BLaER1 (cell line): ENCODE results near the gene SPEG.

Experiments used
- H3K27ac ChIP-seq: shearing (Covaris generic); formaldehyde crosslinking; 2 replicates; pipeline ENCODE4 v1.8.1; 2022
- H3K27me3 ChIP-seq: shearing (Covaris generic); formaldehyde crosslinking; 2 replicates; pipeline ENCODE4 v1.8.1; 2022
- H3K36me3 ChIP-seq: shearing (Covaris generic); formaldehyde crosslinking; 2 replicates; pipeline ENCODE4 v1.8.1; 2022
- H3K4me1 ChIP-seq: shearing (Covaris generic); formaldehyde crosslinking; 2 replicates; pipeline ENCODE4 v1.8.1; 2022
- H3K4me2 ChIP-seq: shearing (Covaris generic); formaldehyde crosslinking; 2 replicates; pipeline ENCODE4 v1.8.1; 2022
- H3K4me3 ChIP-seq: shearing (Covaris generic); formaldehyde crosslinking; 2 replicates; pipeline ENCODE4 v1.8.1; 2022
- H3K9ac ChIP-seq: shearing (Covaris generic); formaldehyde crosslinking; 2 replicates; pipeline ENCODE4 v1.8.1; 2022
- H3K9me3 ChIP-seq: shearing (Covaris generic); formaldehyde crosslinking; 2 replicates; pipeline ENCODE4 v1.8.1; 2022
- H4K20me1 ChIP-seq: shearing (Covaris generic); formaldehyde crosslinking; 2 replicates; pipeline ENCODE4 v1.8.1; 2022
- Cebpa-rat ChIP-seq: shearing (Covaris generic); IDR thresholded peaks from 2 replicates; pipeline ENCODE4 v1.8.1; 2022

Gene SPEG

GRCh38 chr2:219457784-219458369 is 23.2 kb downstream of the SPEG start:
- H3K4me1 ChIP-seq: peaks cover 75% of the 10 kb centered on the region
- H3K4me3 ChIP-seq: no peak overlapping the region
- no peak overlapping the region for H3K9ac ChIP-seq
- TF ChIP-seq Cebpa-rat: no peak
- peak overlapping the region; percentile 12; the same call in 1 of the 2 replicates for H3K4me2 ChIP-seq
- no peaks in the 10 kb centered on the region for H4K20me1 ChIP-seq
- H3K36me3 ChIP-seq: 0 out of 2 replicates have a peak, but pooled peaks cover 11% of the 10 kb centered on the region
- H3K27me3 ChIP-seq: peaks cover 8% of the 10 kb centered on the region; the same call in 1 of the 2 replicates
- H3K9me3 ChIP-seq: no peaks in the 10 kb centered on the region
- H3K27ac ChIP-seq: no peak overlapping the region

- Histone ChIP-seq H3K27ac (no peak overlapping the region), H3K4me3 (no peak overlapping the region), H3K4me1 (peaks cover 70% of the 10 kb centered on the region), H3K36me3 (0 out of 2 replicates have a peak, but pooled peaks cover 11% of the 10 kb centered on the region), H3K4me2 (peak overlapping the region; percentile 95), H3K27me3 (no peaks in the 10 kb centered on the region), H4K20me1 (no peaks in the 10 kb centered on the region), H3K9me3 (no peaks in the 10 kb centered on the region), H3K9ac (no peak overlapping the region)
- TF ChIP-seq Cebpa-rat: no peak
Measured at GRCh38 chr2:219458996-219459395, 24.4 kb downstream of the SPEG start.

- H3K4me2 ChIP-seq: peak overlapping the region; percentile 95
- TF ChIP-seq Cebpa-rat: no peak
- H3K27me3 ChIP-seq: no peaks in the 10 kb centered on the region
- H3K4me1 ChIP-seq: peaks cover 76% of the 10 kb centered on the region
- H3K9me3 ChIP-seq: no peaks in the 10 kb centered on the region
- peak overlapping the region; percentile 71; the same call in 1 of the 2 replicates for H3K9ac ChIP-seq
- H3K36me3 ChIP-seq: 0 out of 2 replicates have a peak, but pooled peaks cover 11% of the 10 kb centered on the region
- no peaks in the 10 kb centered on the region for H4K20me1 ChIP-seq
- peak overlapping the region; percentile 52; the same call in 1 of the 2 replicates for H3K4me3 ChIP-seq
- H3K27ac ChIP-seq: peak overlapping the region; percentile 88
Measured at GRCh38 chr2:219459460-219460311, 25.0 kb downstream of the SPEG start.

GRCh38 chr2:219460424-219460926 is 25.8 kb downstream of the SPEG start:
- Histone ChIP-seq H3K27ac (peak overlapping the region; percentile 88), H3K4me2 (peak overlapping the region; percentile 95), H3K36me3 (0 out of 2 replicates have a peak, but pooled peaks cover 11% of the 10 kb centered on the region), H3K4me1 (peaks cover 78% of the 10 kb centered on the region), H3K9ac (peak overlapping the region; percentile 71; the same call in 1 of the 2 replicates), H3K27me3 (no peaks in the 10 kb centered on the region), H3K9me3 (no peaks in the 10 kb centered on the region), H3K4me3 (peak overlapping the region; percentile 52), H4K20me1 (no peaks in the 10 kb centered on the region)
- no peak for TF ChIP-seq Cebpa-rat

DNA sequence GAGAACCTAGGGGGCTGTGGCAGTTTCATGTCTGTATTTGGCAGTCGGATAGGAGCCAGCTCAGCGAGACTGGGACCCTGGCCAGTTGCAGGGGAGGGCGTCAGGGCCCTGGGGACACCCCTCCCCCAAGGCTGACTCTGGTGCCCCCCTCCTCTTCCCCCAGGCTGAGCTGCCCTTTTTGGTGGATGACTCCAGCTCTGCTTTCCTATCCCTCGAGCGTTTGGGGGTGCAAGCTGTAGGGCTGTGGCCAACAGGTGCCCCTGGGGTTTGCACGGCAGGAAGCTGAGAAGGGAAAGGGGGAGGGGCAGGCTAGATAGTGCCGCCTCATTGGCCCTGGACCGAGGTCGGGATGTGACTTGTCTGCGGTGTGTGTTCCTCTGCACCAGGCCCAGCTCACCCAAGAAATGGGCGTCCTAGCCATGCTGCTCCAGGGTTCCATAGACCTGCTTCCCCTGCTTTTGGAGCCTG is 26.4 kb downstream of the SPEG start:
- H3K27ac ChIP-seq: peak overlapping the region; percentile 88
- peak overlapping the region; percentile 52 for H3K4me3 ChIP-seq
- peak overlapping the region; percentile 95 for H3K4me2 ChIP-seq
- H3K27me3 ChIP-seq: no peaks in the 10 kb centered on the region
- TF ChIP-seq Cebpa-rat: no peak
- peak overlapping the region; percentile 71 for H3K9ac ChIP-seq
- H3K36me3 ChIP-seq: 0 out of 2 replicates have a peak, but pooled peaks cover 11% of the 10 kb centered on the region
- H3K9me3 ChIP-seq: no peaks in the 10 kb centered on the region
- peaks cover 74% of the 10 kb centered on the region for H3K4me1 ChIP-seq
- H4K20me1 ChIP-seq: no peaks in the 10 kb centered on the region

GRCh38 chr2:219461669-219462068 is 27.0 kb downstream of the SPEG start:
- H3K36me3 ChIP-seq: peaks cover 17% of the 10 kb centered on the region; the same call in 1 of the 2 replicates
- H3K9me3 ChIP-seq: no peaks in the 10 kb centered on the region
- H3K27me3 ChIP-seq: no peaks in the 10 kb centered on the region
- H3K4me2 ChIP-seq: peak overlapping the region; percentile 95
- peak overlapping the region; percentile 71 for H3K9ac ChIP-seq
- peak overlapping the region; percentile 52 for H3K4me3 ChIP-seq
- H3K27ac ChIP-seq: peak overlapping the region; percentile 88
- no peaks in the 10 kb centered on the region for H4K20me1 ChIP-seq
- TF ChIP-seq Cebpa-rat: no peak
- peaks cover 79% of the 10 kb centered on the region for H3K4me1 ChIP-seq

GRCh38 chr2:219462349-219462748 is 27.7 kb downstream of the SPEG start:
- H3K4me1 ChIP-seq: peaks cover 86% of the 10 kb centered on the region
- peak overlapping the region; percentile 95 for H3K4me2 ChIP-seq
- peak overlapping the region; percentile 88 for H3K27ac ChIP-seq
- H3K9me3 ChIP-seq: no peaks in the 10 kb centered on the region
- no peaks in the 10 kb centered on the region for H3K27me3 ChIP-seq
- no peak overlapping the region for H3K4me3 ChIP-seq
- no peak overlapping the region for H3K9ac ChIP-seq
- H3K36me3 ChIP-seq: peaks cover 24% of the 10 kb centered on the region; the same call in 1 of the 2 replicates
- TF ChIP-seq Cebpa-rat: no peak
- no peaks in the 10 kb centered on the region for H4K20me1 ChIP-seq

GRCh38 chr2:219464286-219465032 is 29.8 kb downstream of the SPEG start:
- TF ChIP-seq Cebpa-rat: no peak
- peaks cover 34% of the 10 kb centered on the region; the same call in 1 of the 2 replicates for H3K36me3 ChIP-seq
- no peaks in the 10 kb centered on the region for H4K20me1 ChIP-seq
- H3K27ac ChIP-seq: no peak overlapping the region
- no peak overlapping the region for H3K4me3 ChIP-seq
- H3K9me3 ChIP-seq: no peaks in the 10 kb centered on the region
- H3K9ac ChIP-seq: no peak overlapping the region
- peak overlapping the region; percentile 55 for H3K4me2 ChIP-seq
- no peaks in the 10 kb centered on the region for H3K27me3 ChIP-seq
- peaks cover 78% of the 10 kb centered on the region for H3K4me1 ChIP-seq
